ENCODE results near the gene SIN3B. TPM values are rescaled to one million over a fixed set of nuclear protein-coding genes. Genes with fewer than 3 reads are reported as not detected.

Gene SIN3B
- polyA plus RNA-seq, 4 donors, result 9.7 to 38.1 (median 15.4) TPM

Other genes starting within 250 kb of the SIN3B start
- gene MED26, start 201.2 kb upstream of the SIN3B start, polyA plus RNA-seq, result 1 to 10 TPM; 4.6 to 7.9 (median 5.4) TPM
- gene SMIM7, start 169.3 kb upstream of the SIN3B start, polyA plus RNA-seq, result 10 to 100 TPM; 59.9 to 95.7 (median 75.8) TPM
- 1 to 10 TPM; 2.1 to 3.6 (median 3.1) TPM for gene TMEM38A, start 168.3 kb upstream of the SIN3B start, polyA plus RNA-seq
- gene NWD1, start 109.6 kb upstream of the SIN3B start, polyA plus RNA-seq, result under 1 TPM in 2 of 4 donors, not detected in 2; 0.01 to 0.09 TPM
- 10 to 100 TPM in 1 of 4 donors, 1 to 10 TPM in 1, under 1 TPM in 2; 0.45 to 13.4 (median 1.5) TPM for gene F2RL3, start 59.6 kb downstream of the SIN3B start, polyA plus RNA-seq
- gene CPAMD8, start 197.4 kb downstream of the SIN3B start, polyA plus RNA-seq, result 1 to 10 TPM in 3 of 4 donors, under 1 TPM in 1; 0.45 to 7.1 (median 3.1) TPM
- gene HAUS8, start 246.1 kb downstream of the SIN3B start, polyA plus RNA-seq, result 10 to 100 TPM in 2 of 4 donors, 1 to 10 TPM in 2; 7.4 to 16.5 (median 13.2) TPM
- gene MYO9B, start 246.4 kb downstream of the SIN3B start, polyA plus RNA-seq, result 10 to 100 TPM; 31.6 to 62.1 (median 47.9) TPM

Measured in small intestine (tissue), 4 donors.